GM13976 (cell line): ENCODE results near the gene CTU2.

Experiments
- DNase-seq: peaks from one replicate; pipeline ENCODE4 v3.0.0; 2012; ENCODE audit warnings: low spot score
- in situ Hi-C: fragments of 300-500 bp; cut with MboI; formaldehyde crosslinking; loops from one replicate; pipeline ENCODE4 v1.12.0; 2022; ENCODE audit warnings: low sequenced_read_pairs, mixed read lengths, inconsistent platforms; ENCODE audit not compliant: unreplicated experiment
- TF ChIP-seq, protein P1 (sequence below): IDR thresholded peaks from 2 replicates; pipeline ENCODE4 v1.5.1; 2012; ENCODE audit warnings: borderline replicate concordance, mild to moderate bottlenecking; ENCODE audit not compliant: insufficient read depth; ENCODE audit errors: extremely low read depth, missing control alignments, control extremely low read depth

CTU2 gene

DNA sequence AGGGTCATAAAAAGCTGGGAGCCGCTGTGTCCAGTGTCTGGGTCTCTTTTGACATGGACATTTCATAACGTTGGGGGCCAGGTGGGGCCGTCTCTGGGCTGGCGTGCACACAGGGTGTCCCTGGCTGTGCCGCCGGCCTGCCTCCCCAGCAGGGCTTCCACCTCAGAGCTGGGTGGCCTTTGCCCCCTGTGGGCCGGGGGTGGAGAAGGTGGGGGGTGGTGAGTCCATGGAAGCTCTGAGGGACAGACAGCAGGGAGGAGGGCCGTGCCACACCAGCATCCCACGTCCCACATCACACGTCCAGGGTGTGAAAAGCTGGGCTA lies 19.1 kb upstream of the CTU2 start:
- TF ChIP-seq, protein P1, sequence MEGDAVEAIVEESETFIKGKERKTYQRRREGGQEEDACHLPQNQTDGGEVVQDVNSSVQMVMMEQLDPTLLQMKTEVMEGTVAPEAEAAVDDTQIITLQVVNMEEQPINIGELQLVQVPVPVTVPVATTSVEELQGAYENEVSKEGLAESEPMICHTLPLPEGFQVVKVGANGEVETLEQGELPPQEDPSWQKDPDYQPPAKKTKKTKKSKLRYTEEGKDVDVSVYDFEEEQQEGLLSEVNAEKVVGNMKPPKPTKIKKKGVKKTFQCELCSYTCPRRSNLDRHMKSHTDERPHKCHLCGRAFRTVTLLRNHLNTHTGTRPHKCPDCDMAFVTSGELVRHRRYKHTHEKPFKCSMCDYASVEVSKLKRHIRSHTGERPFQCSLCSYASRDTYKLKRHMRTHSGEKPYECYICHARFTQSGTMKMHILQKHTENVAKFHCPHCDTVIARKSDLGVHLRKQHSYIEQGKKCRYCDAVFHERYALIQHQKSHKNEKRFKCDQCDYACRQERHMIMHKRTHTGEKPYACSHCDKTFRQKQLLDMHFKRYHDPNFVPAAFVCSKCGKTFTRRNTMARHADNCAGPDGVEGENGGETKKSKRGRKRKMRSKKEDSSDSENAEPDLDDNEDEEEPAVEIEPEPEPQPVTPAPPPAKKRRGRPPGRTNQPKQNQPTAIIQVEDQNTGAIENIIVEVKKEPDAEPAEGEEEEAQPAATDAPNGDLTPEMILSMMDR = no peak
- DNase-seq = no peak
- in situ Hi-C loops = no loop called here

DNA sequence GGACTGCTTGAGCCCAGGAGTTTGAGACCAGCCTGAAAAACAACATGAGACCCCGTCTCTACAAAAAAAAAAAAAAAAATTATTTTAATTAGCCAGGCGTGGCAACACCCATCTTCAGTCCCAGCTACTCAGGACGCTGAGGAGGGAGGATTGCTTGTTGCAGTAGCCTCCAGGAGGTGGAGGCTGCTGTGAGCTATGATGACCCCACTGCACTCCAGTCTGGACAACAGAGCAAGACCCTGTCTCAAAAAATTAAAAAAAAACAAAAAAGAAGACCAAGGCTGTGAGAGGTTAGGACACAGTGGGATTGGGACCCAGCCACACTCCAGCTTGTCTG lies 18.7 kb upstream of the CTU2 start:
- in situ Hi-C loops = no loop called here
- DNase-seq = no peak
- TF ChIP-seq, protein P1 = no peak

DNA sequence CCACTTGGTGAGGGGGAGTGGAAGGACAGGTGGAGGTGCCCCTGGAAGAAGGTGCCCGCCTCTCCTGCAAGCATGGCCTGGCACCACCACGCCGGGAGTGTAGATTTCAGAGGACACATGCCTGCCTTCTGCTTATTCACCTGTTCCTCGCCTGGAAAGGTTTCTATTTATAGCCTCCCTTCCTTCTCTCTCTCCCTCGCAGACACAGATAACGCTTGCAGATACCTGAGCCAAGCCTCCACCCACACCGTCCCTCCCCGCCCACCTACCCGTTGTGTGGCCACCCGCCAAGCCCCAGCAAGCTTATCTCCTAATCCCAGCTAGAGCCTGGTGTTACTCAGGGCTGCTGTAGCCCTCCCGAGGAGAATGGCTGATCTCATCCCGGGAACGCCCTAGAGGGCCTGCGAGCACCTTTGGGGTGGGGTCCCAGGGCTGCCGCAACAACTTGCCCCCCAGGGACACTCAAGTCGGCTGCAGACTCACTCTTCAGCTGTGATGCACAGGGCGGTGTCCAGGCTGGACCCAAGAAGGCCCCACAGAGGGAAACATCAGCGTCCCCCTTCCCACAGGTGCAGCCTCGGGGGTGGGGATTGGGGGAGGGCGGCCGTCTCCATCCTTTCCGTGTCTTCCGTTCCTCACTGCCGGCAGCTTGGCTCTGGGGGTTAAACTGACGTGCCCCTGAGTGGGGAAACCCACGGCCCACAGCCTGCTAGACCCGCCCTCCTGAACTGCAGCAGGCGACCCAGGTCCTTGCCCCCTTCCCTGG lies 18.1 kb upstream of the CTU2 start:
- DNase-seq = no peak
- in situ Hi-C loops = no loop called here

DNA sequence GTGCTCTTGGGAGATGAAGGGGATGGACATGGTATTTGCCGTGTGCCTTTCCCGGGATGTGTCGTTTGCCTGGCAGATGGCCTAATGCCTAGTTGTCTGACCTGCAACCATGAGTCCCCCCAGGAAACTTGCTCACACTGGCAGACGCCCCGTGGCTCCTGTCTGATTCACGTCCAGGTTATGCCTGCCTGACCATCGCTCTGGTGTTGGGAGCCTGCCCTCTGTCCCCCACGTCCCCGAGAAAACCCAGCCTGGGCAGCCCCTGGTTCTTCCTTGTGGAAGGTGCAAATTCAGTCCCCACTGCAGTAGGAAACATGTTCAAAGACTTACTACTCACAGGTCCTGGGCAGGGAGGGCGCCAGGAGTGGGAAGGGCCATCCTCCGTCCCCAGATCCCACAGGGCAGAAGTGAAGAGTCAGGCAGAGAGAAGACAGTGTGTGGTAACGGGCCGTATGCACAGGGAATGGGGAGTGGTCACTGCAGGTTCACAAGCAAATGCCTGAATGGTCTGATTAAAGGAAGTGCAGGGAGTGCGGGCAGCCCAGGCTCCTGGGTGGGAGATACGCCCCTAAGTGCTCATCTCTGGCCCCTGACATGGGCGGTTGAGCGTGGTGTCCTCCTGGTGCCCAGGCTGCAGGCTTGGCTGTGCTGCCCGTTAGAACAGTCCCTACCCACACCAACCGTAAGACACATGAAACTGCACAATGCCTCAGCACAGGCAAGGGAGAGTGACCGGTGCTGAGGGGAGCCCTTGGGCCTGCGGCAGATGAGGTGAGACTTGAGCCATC lies 15.8 kb upstream of the CTU2 start:
- TF ChIP-seq, protein P1 = no peak
- no peak for DNase-seq
- in situ Hi-C loops = no loop called here

More for the DNA sequence above, 18.1 kb upstream of the CTU2 start:
- TF ChIP-seq, protein P1 = no peak

DNA sequence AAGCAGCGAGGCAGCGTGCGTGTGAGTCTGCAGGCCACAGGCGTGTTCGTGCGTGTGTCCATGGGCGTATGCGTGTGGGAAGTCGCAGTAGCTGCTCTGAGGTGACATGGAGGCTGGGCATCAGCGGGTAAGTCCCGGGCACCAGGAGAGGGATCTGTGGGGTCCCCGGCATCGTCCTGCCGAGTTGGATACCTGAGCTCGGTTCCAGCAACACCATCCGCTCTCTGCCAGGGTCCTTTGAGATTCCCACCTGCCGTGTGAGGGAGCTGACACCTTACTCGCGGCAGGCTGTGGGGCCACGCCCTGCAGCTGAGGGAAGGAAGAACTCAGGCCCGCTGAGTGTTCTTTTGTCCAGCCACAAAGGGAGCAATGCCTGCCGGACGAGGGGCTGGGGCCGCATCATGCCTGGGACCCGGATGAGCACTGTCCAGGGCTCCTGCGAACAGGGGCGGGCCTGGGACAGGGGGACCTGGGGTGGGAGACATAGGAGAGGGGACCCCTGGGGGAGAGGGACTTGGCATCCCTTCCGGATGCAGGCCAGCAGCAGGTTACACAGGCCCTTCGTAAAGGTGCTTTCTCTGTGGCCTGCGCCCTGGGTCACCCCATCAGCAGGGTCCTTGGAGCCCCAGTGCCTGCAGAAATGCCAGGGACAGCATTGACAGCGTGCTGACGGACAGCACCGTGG lies 15.0 kb upstream of the CTU2 start:
- TF ChIP-seq, protein P1 = no peak
- in situ Hi-C loops = no loop called here
- no peak for DNase-seq

DNA sequence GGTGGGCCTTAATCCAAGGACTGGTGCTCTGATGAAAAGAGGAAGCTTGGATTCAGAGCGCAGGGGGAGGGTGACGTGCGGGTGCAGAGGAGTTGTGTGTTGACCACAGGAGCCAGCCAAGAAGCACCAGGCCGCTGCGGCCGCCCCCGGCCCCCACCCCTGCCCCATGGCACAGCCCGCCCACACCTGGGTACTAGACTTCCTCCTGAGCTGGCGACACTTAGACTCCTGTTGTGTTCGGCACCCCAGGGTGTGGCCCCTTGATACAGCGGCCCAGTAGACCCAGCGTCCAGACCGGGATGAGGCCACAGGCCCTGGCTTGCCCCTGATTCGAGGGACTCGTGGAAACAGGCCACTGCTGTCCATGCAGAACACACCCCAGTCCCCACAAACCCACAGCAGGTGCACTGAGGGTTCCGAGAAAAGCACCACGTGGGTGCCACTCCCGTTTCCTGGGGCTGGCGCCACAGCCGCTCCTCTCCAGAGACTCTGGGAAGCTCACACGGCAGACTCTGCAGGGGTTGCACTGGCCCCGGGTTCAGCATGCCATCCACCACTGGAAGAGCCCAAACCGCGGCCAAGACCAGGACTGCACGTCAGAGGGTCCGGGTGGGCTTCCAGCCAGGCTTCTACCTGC lies 14.3 kb upstream of the CTU2 start:
- DNase-seq = no peak
- in situ Hi-C loops = no loop called here
- TF ChIP-seq, protein P1 = no peak
